Measurements from ENCODE around the gene PSMB7.
"Not testable (repeated sequence)": the region's sequence is repeated elsewhere in the genome, so short reads cannot be mapped to it uniquely, and the experiment has no call there.

Gene PSMB7

GRCh38 chr9:124428751-124429529 lies 13.7 kb upstream of the PSMB7 start:
- H3K27me3 ChIP-seq (ENCODE audit: control insufficient read depth in 1 of 2, insufficient read depth in 2 of 2, low read length in 2 of 2) = peaks cover 0 to 3% of the 10 kb centered on the region in 2 donors
- H3K27ac ChIP-seq (ENCODE audit: low read depth, low read length) = no peak overlapping the region
- H3K4me1 ChIP-seq (ENCODE audit: control insufficient read depth in 1 of 2, insufficient read depth in 2 of 2, low read length in 2 of 2) = no peaks in the 10 kb centered on the region
- no peaks in the 10 kb centered on the region for H3K36me3 ChIP-seq (ENCODE audit: control insufficient read depth in 1 of 2, insufficient read depth in 2 of 2, low read length in 2 of 2)
- H3K9me3 ChIP-seq (ENCODE audit: control insufficient read depth in 1 of 2, low read length in 2 of 2) = no peaks in the 10 kb centered on the region
- no peak overlapping the region for H3K9ac ChIP-seq (ENCODE audit: low read depth in 1 of 2, low read length in 2 of 2)
- H3K4me3 ChIP-seq (ENCODE audit: low read depth in 1 of 2, low read length in 2 of 2) = no peak overlapping the region

- Histone ChIP-seq H3K27me3 (ENCODE audit: control insufficient read depth in 1 of 2, insufficient read depth in 2 of 2, low read length in 2 of 2) (peaks cover 0 to 5% of the 10 kb centered on the region in 2 donors), H3K4me3 (ENCODE audit: low read depth in 1 of 2, low read length in 2 of 2) (no peak overlapping the region), H3K4me1 (ENCODE audit: control insufficient read depth in 1 of 2, insufficient read depth in 2 of 2, low read length in 2 of 2) (no peaks in the 10 kb centered on the region), H3K27ac (ENCODE audit: low read depth, low read length) (no peak overlapping the region), H3K9me3 (ENCODE audit: control insufficient read depth in 1 of 2, low read length in 2 of 2) (no peaks in the 10 kb centered on the region), H3K36me3 (ENCODE audit: control insufficient read depth in 1 of 2, insufficient read depth in 2 of 2, low read length in 2 of 2) (no peaks in the 10 kb centered on the region), H3K9ac (ENCODE audit: low read depth in 1 of 2, low read length in 2 of 2) (no peak overlapping the region)
Measured at GRCh38 chr9:124427281-124427680, 12.0 kb upstream of the PSMB7 start.

GRCh38 chr9:124426361-124426760 lies 11.1 kb upstream of the PSMB7 start:
- Histone ChIP-seq H3K27ac (ENCODE audit: low read depth, low read length) (no peak overlapping the region), H3K9ac (ENCODE audit: low read depth in 1 of 2, low read length in 2 of 2) (no peak overlapping the region), H3K4me1 (ENCODE audit: control insufficient read depth in 1 of 2, insufficient read depth in 2 of 2, low read length in 2 of 2) (no peaks in the 10 kb centered on the region), H3K9me3 (ENCODE audit: control insufficient read depth in 1 of 2, low read length in 2 of 2) (no peaks in the 10 kb centered on the region), H3K36me3 (ENCODE audit: control insufficient read depth in 1 of 2, insufficient read depth in 2 of 2, low read length in 2 of 2) (no peaks in the 10 kb centered on the region), H3K27me3 (ENCODE audit: control insufficient read depth in 1 of 2, insufficient read depth in 2 of 2, low read length in 2 of 2) (peaks cover 0 to 5% of the 10 kb centered on the region in 2 donors), H3K4me3 (ENCODE audit: low read depth in 1 of 2, low read length in 2 of 2) (no peak overlapping the region)

DNA sequence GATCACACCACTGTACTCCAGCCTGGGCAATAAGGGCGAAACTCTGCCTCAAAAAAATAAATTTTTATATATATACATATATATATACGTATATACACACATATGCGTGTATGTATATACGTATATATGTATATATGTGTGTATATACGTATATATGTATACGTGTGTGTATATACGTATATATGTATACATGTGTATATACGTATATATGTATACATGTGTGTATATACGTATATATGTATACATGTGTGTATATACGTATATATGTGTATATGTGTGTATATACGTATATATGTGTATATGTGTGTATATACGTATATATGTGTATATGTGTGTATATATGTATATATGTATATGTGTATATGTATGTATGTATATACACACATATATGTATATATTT lies 10.5 kb upstream of the PSMB7 start:
- H3K9ac ChIP-seq (ENCODE audit: low read depth in 1 of 2, low read length in 2 of 2); H3K36me3 ChIP-seq (ENCODE audit: control insufficient read depth in 1 of 2, insufficient read depth in 2 of 2, low read length in 2 of 2); H3K4me1 ChIP-seq (ENCODE audit: control insufficient read depth in 1 of 2, insufficient read depth in 2 of 2, low read length in 2 of 2); H3K4me3 ChIP-seq (ENCODE audit: low read depth in 1 of 2, low read length in 2 of 2); H3K27ac ChIP-seq (ENCODE audit: low read depth, low read length); H3K27me3 ChIP-seq (ENCODE audit: control insufficient read depth in 1 of 2, insufficient read depth in 2 of 2, low read length in 2 of 2); H3K9me3 ChIP-seq (ENCODE audit: control insufficient read depth in 1 of 2, low read length in 2 of 2): not testable (repeated sequence)

DNA sequence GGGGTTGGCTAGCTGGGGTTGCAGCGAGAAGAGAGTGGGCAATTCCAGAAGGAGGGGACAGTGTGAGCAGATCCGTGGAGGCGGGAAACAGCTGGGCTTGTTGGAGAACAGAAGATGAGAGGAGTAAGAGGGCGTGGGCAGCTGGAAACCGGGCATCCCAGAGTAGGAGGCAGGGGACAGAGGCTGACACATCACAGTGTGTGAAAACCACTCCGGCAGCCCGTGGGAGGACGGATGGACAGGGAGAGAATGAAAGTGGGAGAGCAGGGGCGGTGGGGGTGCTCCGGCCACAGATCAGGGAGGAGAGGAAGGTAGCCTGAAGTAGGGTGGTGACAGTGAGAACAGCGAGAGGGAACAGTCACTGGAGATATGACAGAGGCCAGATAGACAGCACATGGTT lies 8.3 kb upstream of the PSMB7 start:
- no peak overlapping the region for H3K27ac ChIP-seq (ENCODE audit: low read depth, low read length)
- H3K4me1 ChIP-seq (ENCODE audit: control insufficient read depth in 1 of 2, insufficient read depth in 2 of 2, low read length in 2 of 2) = no peaks in the 10 kb centered on the region
- H3K4me3 ChIP-seq (ENCODE audit: low read depth in 1 of 2, low read length in 2 of 2) = no peak overlapping the region
- H3K27me3 ChIP-seq (ENCODE audit: control insufficient read depth in 1 of 2, insufficient read depth in 2 of 2, low read length in 2 of 2) = peaks cover 0 to 5% of the 10 kb centered on the region in 2 donors
- H3K9ac ChIP-seq (ENCODE audit: low read depth in 1 of 2, low read length in 2 of 2) = no peak overlapping the region
- no peaks in the 10 kb centered on the region for H3K9me3 ChIP-seq (ENCODE audit: control insufficient read depth in 1 of 2, low read length in 2 of 2)
- no peaks in the 10 kb centered on the region for H3K36me3 ChIP-seq (ENCODE audit: control insufficient read depth in 1 of 2, insufficient read depth in 2 of 2, low read length in 2 of 2)

DNA sequence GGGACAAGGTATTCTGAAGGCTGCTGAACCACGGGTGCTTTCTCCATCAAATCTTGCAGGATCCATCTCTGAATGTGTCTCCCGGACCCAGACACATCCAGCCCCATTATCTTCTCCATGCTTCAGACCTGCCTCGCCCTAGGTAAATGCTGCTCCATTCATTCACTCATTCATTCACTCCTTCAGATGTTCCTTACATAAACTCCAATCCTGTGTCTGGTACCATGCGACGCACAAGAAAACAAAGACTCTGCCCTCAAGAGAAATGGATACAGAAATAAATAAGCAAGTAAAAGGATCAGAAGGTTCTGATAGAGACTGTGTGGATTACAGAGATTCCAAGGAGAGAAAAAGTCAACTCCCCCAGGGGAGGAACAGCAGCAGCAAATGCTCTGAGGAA lies 7.9 kb upstream of the PSMB7 start:
- no peak overlapping the region for H3K4me3 ChIP-seq (ENCODE audit: low read depth in 1 of 2, low read length in 2 of 2)
- no peaks in the 10 kb centered on the region for H3K36me3 ChIP-seq (ENCODE audit: control insufficient read depth in 1 of 2, insufficient read depth in 2 of 2, low read length in 2 of 2)
- H3K4me1 ChIP-seq (ENCODE audit: control insufficient read depth in 1 of 2, insufficient read depth in 2 of 2, low read length in 2 of 2) = no peaks in the 10 kb centered on the region
- no peaks in the 10 kb centered on the region for H3K9me3 ChIP-seq (ENCODE audit: control insufficient read depth in 1 of 2, low read length in 2 of 2)
- H3K27me3 ChIP-seq (ENCODE audit: control insufficient read depth in 1 of 2, insufficient read depth in 2 of 2, low read length in 2 of 2) = peaks cover 0 to 5% of the 10 kb centered on the region in 2 donors
- H3K27ac ChIP-seq (ENCODE audit: low read depth, low read length) = no peak overlapping the region
- no peak overlapping the region for H3K9ac ChIP-seq (ENCODE audit: low read depth in 1 of 2, low read length in 2 of 2)

DNA sequence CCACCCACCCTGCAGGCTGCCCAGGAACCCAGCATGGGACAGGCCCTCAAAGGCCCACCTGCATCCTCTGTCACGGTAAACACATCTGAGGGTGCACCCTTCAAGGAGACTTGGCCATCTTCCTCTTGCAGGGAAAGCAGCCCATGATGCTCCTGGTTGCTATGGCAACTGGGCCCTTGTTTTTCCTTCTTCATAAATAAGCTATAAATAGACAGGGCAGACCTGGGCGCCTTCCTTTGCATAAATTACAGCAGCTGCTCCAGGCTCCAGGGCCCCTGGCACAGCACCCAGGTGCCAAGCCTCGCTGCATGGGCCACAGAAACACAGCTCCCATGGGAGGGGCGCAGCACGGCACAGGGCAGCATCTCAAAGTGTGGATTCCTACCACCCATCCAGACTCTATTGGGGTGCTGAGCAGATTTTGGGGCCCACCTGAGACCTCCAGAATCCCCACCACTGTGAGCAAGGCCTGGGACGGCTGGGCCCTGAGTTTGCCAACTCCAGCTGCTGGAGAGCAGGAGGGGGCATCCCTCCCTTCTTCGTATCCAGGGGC lies 5.8 kb upstream of the PSMB7 start:
- H3K27me3 ChIP-seq (ENCODE audit: control insufficient read depth in 1 of 2, insufficient read depth in 2 of 2, low read length in 2 of 2) = peaks cover 0 to 5% of the 10 kb centered on the region in 2 donors
- H3K4me3 ChIP-seq (ENCODE audit: low read depth in 1 of 2, low read length in 2 of 2) = no peak overlapping the region
- no peak overlapping the region for H3K9ac ChIP-seq (ENCODE audit: low read depth in 1 of 2, low read length in 2 of 2)
- no peak overlapping the region for H3K27ac ChIP-seq (ENCODE audit: low read depth, low read length)
- no peaks in the 10 kb centered on the region for H3K9me3 ChIP-seq (ENCODE audit: control insufficient read depth in 1 of 2, low read length in 2 of 2)
- no peaks in the 10 kb centered on the region for H3K36me3 ChIP-seq (ENCODE audit: control insufficient read depth in 1 of 2, insufficient read depth in 2 of 2, low read length in 2 of 2)
- no peaks in the 10 kb centered on the region for H3K4me1 ChIP-seq (ENCODE audit: control insufficient read depth in 1 of 2, insufficient read depth in 2 of 2, low read length in 2 of 2)

GRCh38 chr9:124419832-124420489 lies 4.7 kb upstream of the PSMB7 start:
- Histone ChIP-seq H3K4me1 (ENCODE audit: control insufficient read depth in 1 of 2, insufficient read depth in 2 of 2, low read length in 2 of 2) (no peaks in the 10 kb centered on the region), H3K9me3 (ENCODE audit: control insufficient read depth in 1 of 2, low read length in 2 of 2) (no peaks in the 10 kb centered on the region), H3K27ac (ENCODE audit: low read depth, low read length) (no peak overlapping the region), H3K27me3 (ENCODE audit: control insufficient read depth in 1 of 2, insufficient read depth in 2 of 2, low read length in 2 of 2) (peaks cover 0 to 5% of the 10 kb centered on the region in 2 donors), H3K9ac (ENCODE audit: low read depth in 1 of 2, low read length in 2 of 2) (no peak overlapping the region), H3K4me3 (ENCODE audit: low read depth in 1 of 2, low read length in 2 of 2) (no peak overlapping the region), H3K36me3 (ENCODE audit: control insufficient read depth in 1 of 2, insufficient read depth in 2 of 2, low read length in 2 of 2) (no peaks in the 10 kb centered on the region)

DNA sequence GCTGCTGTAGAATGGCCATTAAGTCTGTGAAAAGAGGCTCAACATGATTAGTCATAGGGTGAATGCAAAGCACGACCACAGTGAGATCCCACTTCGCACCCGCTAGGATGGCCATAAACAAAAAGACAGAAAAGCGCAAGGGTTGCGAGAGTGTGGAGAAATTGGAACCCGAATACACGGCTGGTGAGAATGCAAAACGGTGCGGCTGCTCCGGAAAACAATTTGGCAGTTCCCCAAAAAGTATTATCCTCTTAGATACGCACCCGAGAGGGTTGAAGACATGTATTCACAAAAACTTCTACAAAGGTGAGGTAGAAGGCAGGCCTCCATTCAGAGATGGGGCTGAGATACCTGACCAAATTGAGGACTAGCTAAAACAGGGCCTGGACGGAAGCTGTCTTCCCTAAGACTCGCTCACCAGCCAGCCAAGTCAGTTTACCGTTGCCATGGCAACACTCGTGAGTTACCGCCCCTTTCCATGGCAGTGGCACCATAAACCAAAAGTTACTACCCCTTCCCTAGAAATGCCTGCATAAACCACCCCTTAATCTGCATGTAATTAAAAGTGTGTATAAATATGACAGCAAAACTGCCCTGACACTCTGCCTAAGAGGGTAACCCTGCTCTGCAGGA lies 726 bp upstream of the PSMB7 start:
- Histone ChIP-seq H3K4me3 (ENCODE audit: low read depth in 1 of 2, low read length in 2 of 2) (peak overlapping the region; percentile 83 to 100), H3K9me3 (ENCODE audit: control insufficient read depth in 1 of 2, low read length in 2 of 2) (no peaks in the 10 kb centered on the region), H3K27ac (ENCODE audit: low read depth, low read length) (no peak overlapping the region), H3K4me1 (ENCODE audit: control insufficient read depth in 1 of 2, insufficient read depth in 2 of 2, low read length in 2 of 2) (peaks cover 8 to 11% of the 10 kb centered on the region in 2 donors), H3K9ac (ENCODE audit: low read depth in 1 of 2, low read length in 2 of 2) (no peak overlapping the region), H3K36me3 (ENCODE audit: control insufficient read depth in 1 of 2, insufficient read depth in 2 of 2, low read length in 2 of 2) (peaks cover 21 to 30% of the 10 kb centered on the region in 2 donors), H3K27me3 (ENCODE audit: control insufficient read depth in 1 of 2, insufficient read depth in 2 of 2, low read length in 2 of 2) (no peaks in the 10 kb centered on the region)

- H3K9ac ChIP-seq (ENCODE audit: low read depth in 1 of 2, low read length in 2 of 2) = peak overlapping the region; percentile 89 to 92
- H3K4me3 ChIP-seq (ENCODE audit: low read depth in 1 of 2, low read length in 2 of 2) = peak overlapping the region; percentile 83 to 100
- no peaks in the 10 kb centered on the region for H3K9me3 ChIP-seq (ENCODE audit: control insufficient read depth in 1 of 2, low read length in 2 of 2)
- peaks cover 21 to 34% of the 10 kb centered on the region in 2 donors for H3K36me3 ChIP-seq (ENCODE audit: control insufficient read depth in 1 of 2, insufficient read depth in 2 of 2, low read length in 2 of 2)
- H3K27ac ChIP-seq (ENCODE audit: low read depth, low read length) = no peak overlapping the region
- peaks cover 8 to 11% of the 10 kb centered on the region in 2 donors for H3K4me1 ChIP-seq (ENCODE audit: control insufficient read depth in 1 of 2, insufficient read depth in 2 of 2, low read length in 2 of 2)
- H3K27me3 ChIP-seq (ENCODE audit: control insufficient read depth in 1 of 2, insufficient read depth in 2 of 2, low read length in 2 of 2) = no peaks in the 10 kb centered on the region
Measured at GRCh38 chr9:124414612-124415011, 630 bp downstream of the PSMB7 start.

Measured in duodenal mucosa (tissue), 2 donors.